HCT116 (cell line): Measurements from ENCODE around the gene EVA1A. TPM values are rescaled to one million over a fixed set of nuclear protein-coding genes. Genes with fewer than 3 reads are reported as not detected.

Source experiments
- ATAC-seq: fragments of 200-7000 bp; cut with Tn5 transposase; 2 replicates; pipeline ENCODE4 v1.9.1; 2020; ENCODE audit warnings: mild to moderate bottlenecking, moderate library complexity
- BruUV-seq: library from RNA; stranded (reverse); fragments of 400-500 nt; replicated peaks from 2 replicates; lab custom pipeline; 2021; lab: Mats Ljungman, UMichigan
- CTCF ChIA-PET: fragments of 300-600 bp; sonication (Branson Sonifier 250); formaldehyde crosslinking; loops from one replicate; lab custom pipeline; 2021; ENCODE audit warnings: antibody characterized with exemption; lab: Charles Lee
- POLR2A ChIA-PET: fragments of 300-600, 350-600 bp; sonication (Branson Sonifier 250); formaldehyde crosslinking; loops from one replicate; lab custom pipeline; 2021; ENCODE audit warnings: antibody characterized with exemption; lab: Charles Lee
- RAD21 ChIA-PET, 2 experiments: fragments of 300-600 bp; sonication (Branson Sonifier 250); formaldehyde crosslinking; loops; one replicate each; lab custom pipeline; 2023; ENCODE audit warnings: low total read pairs in 2 of 2; ENCODE audit not compliant: uncharacterized antibody in 2 of 2, unreplicated experiment in 2 of 2, low non-redundant PET in 1 of 2; lab: Charles Lee
- DNase-seq: peaks from one replicate; pipeline ENCODE4 v3.0.0-alpha.2; 2010; ENCODE audit warnings: low read depth, low spot score
- H2AFZ ChIP-seq: fragments of 200-600 bp; shearing (Covaris generic), sonication (generic); 2 replicates; pipeline ENCODE4 v1.6.1; 2017; ENCODE audit warnings: low read depth, mixed run types, mixed read lengths, antibody characterized with exemption, low read length; ENCODE audit not compliant: poor library complexity, severe bottlenecking
- H3K27ac ChIP-seq: 2 replicates; pipeline ENCODE4 v1.5.1; 2012; ENCODE audit warnings: low read depth, low read length
- H3K27me3 ChIP-seq: fragments of 200-600 bp; sonication (generic); 2 replicates; pipeline ENCODE4 v1.6.1; 2016; ENCODE audit warnings: mixed run types, low read length, mixed read lengths; ENCODE audit not compliant: insufficient read depth
- H3K36me3 ChIP-seq, 2 experiments: fragments of 200-500 bp in 1 of 2; fragments of 200-600 bp in 1 of 2; sonication (Bioruptor generic) in 1 of 2; sonication (generic) in 1 of 2; 2 replicates each; pipeline versions ENCODE4 v1.5.1 to v1.6.1; 2014 to 2016; ENCODE audit warnings: low read length in 2 of 2, inconsistent platforms in 1 of 2, mixed read lengths in 1 of 2, mixed run types in 1 of 2; ENCODE audit not compliant: insufficient read depth in 2 of 2, control insufficient read depth in 1 of 2
- H3K4me1 ChIP-seq, 2 experiments: fragments of 200-600 bp in 1 of 2; sonication (generic) in 1 of 2; 2 replicates each; pipeline versions ENCODE4 v1.5.1 to v1.6.1; 2012 to 2017; ENCODE audit warnings: low read length in 2 of 2, inconsistent platforms in 1 of 2, mild to moderate bottlenecking in 1 of 2, mixed read lengths in 1 of 2, mixed run types in 1 of 2, moderate library complexity in 1 of 2; ENCODE audit not compliant: insufficient read depth in 2 of 2, control insufficient read depth in 1 of 2
- H3K4me2 ChIP-seq: fragments of 200-600 bp; sonication (generic); 2 replicates; pipeline ENCODE4 v1.6.1; 2017; ENCODE audit warnings: mixed run types, low read length, mixed read lengths
- H3K4me3 ChIP-seq, 2 experiments: fragments of 200-600 bp in 1 of 2; sonication (generic) in 1 of 2; replicated peaks in 1 of 2; 2 replicates each; pipeline ENCODE4 v1.5.1; 2011 to 2016; ENCODE audit warnings: low read length in 2 of 2, control low read depth in 1 of 2, low read depth in 1 of 2, mild to moderate bottlenecking in 1 of 2, mixed read lengths in 1 of 2, mixed run types in 1 of 2
- H3K79me2 ChIP-seq: fragments of 200-600 bp; sonication (generic); 2 replicates; pipeline ENCODE4 v1.6.1; 2017; ENCODE audit warnings: mild to moderate bottlenecking, mixed run types, low read length, moderate library complexity, mixed read lengths; ENCODE audit not compliant: insufficient read depth
- H3K9ac ChIP-seq: fragments of 200-600 bp; sonication (generic); 2 replicates; pipeline ENCODE4 v1.6.1; 2016; ENCODE audit warnings: low read length, mixed read lengths
- H3K9me2 ChIP-seq: fragments of 200-600 bp; sonication (generic), shearing (Covaris generic); 2 replicates; pipeline ENCODE4 v1.6.1; 2017; ENCODE audit warnings: mixed run types, mild to moderate bottlenecking, moderate library complexity; ENCODE audit not compliant: insufficient read depth
- H3K9me3 ChIP-seq, 2 experiments: fragments of 200-500 bp in 1 of 2; fragments of 200-600 bp in 1 of 2; sonication (Bioruptor generic) in 1 of 2; sonication (generic) in 1 of 2; 2 replicates each; pipeline ENCODE4 v1.6.1; 2014 to 2017; ENCODE audit warnings: low read length in 2 of 2, mixed read lengths in 2 of 2, inconsistent platforms in 1 of 2, low read depth in 1 of 2, mild to moderate bottlenecking in 1 of 2, mixed run types in 1 of 2, moderate library complexity in 1 of 2; ENCODE audit not compliant: control insufficient read depth in 1 of 2, insufficient read depth in 1 of 2
- H4K20me1 ChIP-seq: fragments of 200-600 bp; sonication (generic), shearing (Covaris generic); 2 replicates; pipeline ENCODE4 v1.6.1; 2017; ENCODE audit warnings: mixed run types, mild to moderate bottlenecking, moderate library complexity; ENCODE audit not compliant: insufficient read depth
- ATF3 ChIP-seq: IDR thresholded peaks from 2 replicates; pipeline ENCODE4 v1.6.1; 2012
- CTCF ChIP-seq, 3 experiments: fragments of 200-600 bp in 1 of 3; sonication (generic) in 1 of 3; IDR thresholded peaks in 2 of 3; conservative IDR thresholded peaks in 1 of 3; 2 replicates each; pipeline ENCODE4 v1.5.1; 2012 to 2017; ENCODE audit warnings: low read depth in 2 of 3, low read length in 2 of 3, antibody characterized with exemption in 1 of 3, borderline replicate concordance in 1 of 3, control low read depth in 1 of 3, mild to moderate bottlenecking in 1 of 3, mixed read lengths in 1 of 3, mixed run types in 1 of 3, moderate library complexity in 1 of 3; ENCODE audit not compliant: insufficient read depth in 1 of 3
- ELF1 ChIP-seq: IDR thresholded peaks from 2 replicates; pipeline ENCODE4 v1.6.1; 2012; ENCODE audit warnings: low read depth, borderline replicate concordance
- EZH2 ChIP-seq: fragments of 200-600 bp; sonication (generic); IDR thresholded peaks from 2 replicates; pipeline ENCODE4 v1.6.1; 2017; ENCODE audit warnings: antibody characterized with exemption, mixed run types
- FOSL1 ChIP-seq: IDR thresholded peaks from 2 replicates; pipeline ENCODE4 v1.6.1; 2012; ENCODE audit warnings: low read depth
- MAX ChIP-seq: IDR thresholded peaks from 2 replicates; pipeline ENCODE4 v1.6.1; 2012
- POLR2A ChIP-seq: IDR thresholded peaks from 2 replicates; pipeline ENCODE4 v1.7.0; 2011; ENCODE audit warnings: borderline replicate concordance; ENCODE audit not compliant: insufficient read depth, insufficient read length; ENCODE audit errors: extremely low read depth
- POLR2AphosphoS5 ChIP-seq: IDR thresholded peaks from 2 replicates; pipeline ENCODE4 v1.6.1; 2011; ENCODE audit warnings: mild to moderate bottlenecking, low read depth, low read length, moderate library complexity
- RAD21 ChIP-seq: IDR thresholded peaks from 2 replicates; pipeline ENCODE4 v1.6.1; 2012; ENCODE audit warnings: low read depth, mild to moderate bottlenecking
- SIN3A ChIP-seq: IDR thresholded peaks from 2 replicates; pipeline ENCODE4 v1.6.1; 2012; ENCODE audit warnings: low read depth
- YY1 ChIP-seq: IDR thresholded peaks from 2 replicates; pipeline ENCODE4 v1.6.1; 2011; ENCODE audit warnings: low read length, low read depth, moderate library complexity, mild to moderate bottlenecking; ENCODE audit not compliant: insufficient replicate concordance; ENCODE audit errors: extremely low read depth
- ZBTB33 ChIP-seq: IDR thresholded peaks from 2 replicates; pipeline ENCODE4 v1.6.1; 2011; ENCODE audit warnings: mild to moderate bottlenecking, low read length, moderate library complexity; ENCODE audit not compliant: insufficient replicate concordance; ENCODE audit errors: extremely low read depth
- ZNF274 ChIP-seq: fragments of 200-500 bp; sonication (Bioruptor generic); IDR thresholded peaks from 2 replicates; pipeline ENCODE4 v1.6.1; 2014; ENCODE audit warnings: mild to moderate bottlenecking, low read depth, low read length, inconsistent platforms
- intact Hi-C: fragments of 100-400 bp; cut with micrococcal nuclease; formaldehyde crosslinking; loops from 2 replicates; pipeline ENCODE4 v1.10.0; 2022
- total RNA-seq: library from RNA; stranded (reverse); gene quantifications from one replicate; pipeline ENCODE4 v1.2.1, GENCODE V29; 2021; ENCODE audit not compliant: unreplicated experiment

EVA1A gene
- total RNA-seq, 1 experiment from 2014 or later, result 2.8 TPM

- H3K9me3 ChIP-seq, result no peaks in the 10 kb centered on the region
- no peak overlapping the region for H2AFZ ChIP-seq
- ATAC-seq, result no peak
- no peak overlapping the region for H3K27ac ChIP-seq
- intact Hi-C loops, result loop anchor here (10.0 kb wide), 1 partner anchor 539 kb away; no protein-coding TSS in a partner anchor
- CTCF ChIA-PET, result no interaction called here
- H3K79me2 ChIP-seq, result no peaks in the 10 kb centered on the region
- no peak overlapping the region for H3K9ac ChIP-seq
- no peaks in the 10 kb centered on the region for H3K36me3 ChIP-seq
- H3K27me3 ChIP-seq, result peaks cover 9% of the 10 kb centered on the region; the same call in 1 of the 2 replicates
- peaks cover 5 to 10% of the 10 kb centered on the region in 2 experiments for H3K4me1 ChIP-seq
- POLR2A ChIA-PET, result no interaction called here
- no peak overlapping the region for H3K4me2 ChIP-seq
- no peaks in the 10 kb centered on the region for H3K9me2 ChIP-seq
- TF ChIP-seq EZH2 (no peak), YY1 (no peak)
- no TSS peak for BruUV-seq
- DNase-seq, result no peak
- RAD21 ChIA-PET, result no interaction called here
- no peaks in the 10 kb centered on the region for H4K20me1 ChIP-seq
- H3K4me3 ChIP-seq, result no peak overlapping the region
Measured at GRCh38 chr2:75603477-75603876, 42.7 kb upstream of the EVA1A start.

GRCh38 chr2:75602724-75603342 lies 42.1 kb upstream of the EVA1A start:
- H3K9ac ChIP-seq, result no peak overlapping the region

More at GRCh38 chr2:75602724-75603342, 42.1 kb upstream of the EVA1A start:
- no peaks in the 10 kb centered on the region for H3K36me3 ChIP-seq
- H3K4me1 ChIP-seq, result peaks cover 5 to 10% of the 10 kb centered on the region in 2 experiments
- peaks cover 6% of the 10 kb centered on the region; the same call in 1 of the 2 replicates for H3K27me3 ChIP-seq
- intact Hi-C loops, result loop anchor here (10.0 kb wide), 1 partner anchor 538 kb away; no protein-coding TSS in a partner anchor
- H3K9me3 ChIP-seq, result no peaks in the 10 kb centered on the region
- DNase-seq (no peak), ATAC-seq (no peak)
- RAD21 ChIA-PET, result no interaction called here
- H3K27ac ChIP-seq, result no peak overlapping the region
- H3K4me3 ChIP-seq, result no peak overlapping the region
- 0 out of 2 replicates have a peak overlapping the region, but pooled peaks have one; percentile 3 for H3K4me2 ChIP-seq
- no peak overlapping the region for H2AFZ ChIP-seq
- POLR2A ChIA-PET, result no interaction called here
- H3K79me2 ChIP-seq, result no peaks in the 10 kb centered on the region
- no peaks in the 10 kb centered on the region for H4K20me1 ChIP-seq
- TF ChIP-seq CTCF (IDR thresholded peaks at IDR 0.05 in 2 of 3, conservative IDR thresholded peaks at IDR 0.05 in 1 of 3; ENCODE audit: borderline replicate concordance in 1 of 3, insufficient read depth in 1 of 3, low read depth in 2 of 3, low read length in 2 of 3) (no peak), YY1 (no peak), FOSL1 (no peak), ATF3 (no peak), POLR2AphosphoS5 (no peak), ELF1 (no peak), MAX (no peak), ZNF274 (no peak), RAD21 (no peak), POLR2A (no peak), ZBTB33 (no peak), SIN3A (no peak)
- TF ChIP-seq, all 23 proteins: peak for 0
- BruUV-seq, result no TSS peak
- CTCF ChIA-PET, result interaction anchor here (0.9 kb wide), 1 partner anchor 135 kb away, joined by 3 read pairs; no protein-coding TSS in a partner anchor
- no peaks in the 10 kb centered on the region for H3K9me2 ChIP-seq
